Muscle layer of duodenum (tissue), 2 donors: ENCODE results near the gene PAM16.
"Not testable (repeated sequence)": the region's sequence is repeated elsewhere in the genome, so short reads cannot be mapped to it uniquely, and the experiment has no call there.

Experiments
- H3K27ac ChIP-seq: one replicate; pipeline ENCODE4 v1.7.0; 2013; ENCODE audit warnings: mild to moderate bottlenecking, low read length
- H3K27me3 ChIP-seq: one replicate; pipeline ENCODE4 v1.7.0; 2013; ENCODE audit warnings: low read depth, mild to moderate bottlenecking, control low read depth, low read length
- H3K36me3 ChIP-seq, 2 donors: one replicate each; pipeline ENCODE4 v1.7.0; 2013; ENCODE audit warnings: low read length in 2 of 2, control low read depth in 1 of 2, mild to moderate bottlenecking in 1 of 2; ENCODE audit not compliant: insufficient read depth in 2 of 2, control insufficient read depth in 1 of 2
- H3K4me1 ChIP-seq, 2 donors: one replicate each; pipeline ENCODE4 v1.7.0; 2013; ENCODE audit warnings: low read length in 2 of 2, mild to moderate bottlenecking in 2 of 2, control low read depth in 1 of 2, moderate library complexity in 1 of 2; ENCODE audit not compliant: insufficient read depth in 2 of 2, control insufficient read depth in 1 of 2
- H3K4me3 ChIP-seq, 2 donors: one replicate each; pipeline ENCODE4 v1.7.0; 2013; ENCODE audit warnings: low read length in 2 of 2, low read depth in 1 of 2, mild to moderate bottlenecking in 1 of 2
- H3K9me3 ChIP-seq, 2 donors: one replicate each; pipeline ENCODE4 v1.7.0; 2013; ENCODE audit warnings: low read length in 2 of 2, control low read depth in 1 of 2, mild to moderate bottlenecking in 1 of 2; ENCODE audit not compliant: control insufficient read depth in 1 of 2
- donor health status: healthy.

PAM16 gene

DNA sequence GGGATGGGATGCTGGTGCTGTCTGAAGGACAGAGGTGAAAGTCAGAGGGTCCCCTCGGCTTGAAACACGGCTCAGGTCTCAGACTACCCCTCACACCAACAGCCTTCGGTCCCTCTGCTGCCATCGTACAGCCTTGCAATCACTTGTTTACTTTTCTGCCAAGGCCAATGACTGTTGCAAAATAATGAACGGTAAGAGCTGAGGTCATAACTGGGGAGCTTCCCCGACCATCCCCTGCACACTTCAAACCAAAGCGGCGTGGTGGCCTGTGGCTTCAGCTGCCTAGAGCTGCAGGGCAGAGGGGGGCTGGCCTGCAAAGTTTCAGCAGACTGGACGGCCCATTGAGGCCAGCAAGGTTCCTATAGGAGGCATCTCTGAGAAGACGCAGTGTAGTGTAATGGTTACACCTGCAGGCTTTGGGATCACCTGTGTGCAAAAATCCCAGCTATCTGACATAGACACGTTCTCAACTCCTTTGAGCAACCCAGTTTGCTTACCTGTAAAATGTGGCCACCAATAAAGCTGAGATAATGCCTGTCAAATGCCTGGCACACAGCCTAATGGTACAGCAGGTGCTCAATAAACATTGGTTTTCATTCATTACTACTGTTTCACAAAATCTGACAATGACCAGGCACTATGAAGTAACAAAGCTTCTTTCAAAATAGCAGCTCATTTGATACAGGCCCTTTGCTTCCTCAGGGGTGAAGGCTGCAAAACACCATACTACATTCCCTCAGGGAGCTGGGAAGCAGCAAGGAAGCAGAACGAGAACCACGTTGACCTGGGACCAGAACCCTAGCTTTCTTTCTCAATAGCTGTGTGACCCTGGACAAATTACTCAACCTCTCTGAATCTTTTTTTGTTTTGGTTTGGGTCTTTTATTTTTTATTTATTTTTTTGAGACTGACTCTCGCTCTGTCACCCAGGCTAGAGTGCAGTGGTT is 5.0 kb downstream of the PAM16 start:
- no peaks in the 10 kb centered on the region for H3K27me3 ChIP-seq
- H3K36me3 ChIP-seq, result no peaks in the 10 kb centered on the region
- no peak overlapping the region for H3K4me3 ChIP-seq
- no peak overlapping the region for H3K27ac ChIP-seq
- peaks cover 4 to 11% of the 10 kb centered on the region in 2 donors for H3K4me1 ChIP-seq
- H3K9me3 ChIP-seq, result no peaks in the 10 kb centered on the region

DNA sequence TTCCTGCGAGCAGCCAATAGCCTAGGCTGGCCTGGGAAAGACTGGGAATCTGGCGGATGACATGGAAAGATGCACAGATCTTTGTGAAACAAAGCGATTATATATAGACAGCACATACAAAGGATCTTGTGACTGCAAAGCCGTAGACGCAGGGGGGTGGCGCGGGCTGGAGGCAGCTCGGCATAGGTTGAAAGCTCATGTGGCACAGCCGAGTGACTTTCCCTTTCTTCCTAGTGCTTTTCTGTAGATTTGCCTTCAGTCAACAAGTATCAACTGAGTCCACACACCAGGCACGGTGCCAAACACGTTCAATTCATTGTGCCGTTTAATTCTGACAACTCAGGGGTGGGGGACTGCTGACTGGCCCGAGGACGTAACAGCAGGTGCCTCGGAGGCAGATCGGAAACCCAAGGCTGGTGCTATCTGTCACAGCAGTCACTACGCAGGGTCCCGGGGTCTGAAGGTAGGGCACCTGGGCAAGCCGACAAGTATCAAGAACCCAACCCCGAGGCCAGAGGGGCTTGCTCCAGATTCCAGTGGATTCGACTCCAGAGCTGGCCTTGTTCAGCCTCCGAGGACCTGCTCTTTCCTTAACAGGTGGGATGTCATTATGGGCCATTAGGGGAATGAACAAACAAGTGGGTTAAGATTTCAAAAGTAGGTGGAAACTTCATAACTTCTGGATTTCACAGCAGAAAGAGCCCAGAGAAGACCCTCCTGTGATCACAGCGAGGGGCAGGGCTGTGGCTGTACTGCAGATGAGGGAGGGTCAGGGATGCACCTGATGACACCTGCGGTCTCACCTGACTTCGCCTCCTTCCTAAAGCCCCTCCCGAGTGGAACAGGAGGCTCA is 5.9 kb downstream of the PAM16 start:
- H3K27ac ChIP-seq, result no peak overlapping the region
- H3K36me3 ChIP-seq, result peaks cover 0 to 5% of the 10 kb centered on the region in 2 donors
- no peaks in the 10 kb centered on the region for H3K9me3 ChIP-seq
- no peaks in the 10 kb centered on the region for H3K27me3 ChIP-seq
- H3K4me1 ChIP-seq, result peaks cover 4 to 12% of the 10 kb centered on the region in 2 donors
- no peak overlapping the region for H3K4me3 ChIP-seq

DNA sequence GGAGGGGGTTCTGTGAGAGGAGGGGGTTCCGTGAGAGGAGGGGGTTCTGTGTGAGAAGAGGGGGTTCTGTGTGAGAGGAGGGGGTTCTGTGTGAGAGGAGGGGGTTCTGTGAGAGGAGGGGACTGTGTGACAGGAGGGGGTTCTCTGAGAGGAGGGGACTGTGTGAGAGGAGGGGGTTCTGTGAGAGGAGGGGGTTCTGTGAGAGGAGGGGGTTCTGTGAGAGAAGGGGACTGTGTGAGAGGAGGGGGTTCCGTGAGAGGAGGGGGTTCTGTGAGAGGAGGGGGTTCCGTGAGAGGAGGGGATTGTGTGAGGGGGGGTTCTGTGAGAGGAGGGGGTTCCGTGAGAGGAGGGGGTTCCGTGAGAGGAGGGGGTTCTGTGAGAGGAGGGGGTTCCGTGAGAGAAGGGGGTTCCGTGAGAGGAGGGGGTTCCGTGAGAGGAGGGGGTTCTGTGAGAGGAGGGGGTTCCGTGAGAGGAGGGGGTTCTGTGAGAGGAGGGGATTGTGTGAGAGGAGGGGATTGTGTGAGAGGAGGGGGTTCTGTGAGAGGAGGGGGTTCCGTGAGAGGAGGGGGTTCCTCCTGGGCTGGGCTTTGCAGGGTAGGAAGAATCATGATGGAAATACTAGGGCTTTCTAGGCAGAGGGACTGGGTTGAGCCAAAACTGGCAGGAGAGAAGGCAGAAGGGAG is 6.7 kb downstream of the PAM16 start:
- not testable (repeated sequence) for H3K4me3 ChIP-seq, H3K36me3 ChIP-seq, H3K9me3 ChIP-seq, H3K27me3 ChIP-seq, H3K27ac ChIP-seq
- H3K4me1 ChIP-seq, result peaks cover 0 to 11% of the 10 kb centered on the region in 2 donors

DNA sequence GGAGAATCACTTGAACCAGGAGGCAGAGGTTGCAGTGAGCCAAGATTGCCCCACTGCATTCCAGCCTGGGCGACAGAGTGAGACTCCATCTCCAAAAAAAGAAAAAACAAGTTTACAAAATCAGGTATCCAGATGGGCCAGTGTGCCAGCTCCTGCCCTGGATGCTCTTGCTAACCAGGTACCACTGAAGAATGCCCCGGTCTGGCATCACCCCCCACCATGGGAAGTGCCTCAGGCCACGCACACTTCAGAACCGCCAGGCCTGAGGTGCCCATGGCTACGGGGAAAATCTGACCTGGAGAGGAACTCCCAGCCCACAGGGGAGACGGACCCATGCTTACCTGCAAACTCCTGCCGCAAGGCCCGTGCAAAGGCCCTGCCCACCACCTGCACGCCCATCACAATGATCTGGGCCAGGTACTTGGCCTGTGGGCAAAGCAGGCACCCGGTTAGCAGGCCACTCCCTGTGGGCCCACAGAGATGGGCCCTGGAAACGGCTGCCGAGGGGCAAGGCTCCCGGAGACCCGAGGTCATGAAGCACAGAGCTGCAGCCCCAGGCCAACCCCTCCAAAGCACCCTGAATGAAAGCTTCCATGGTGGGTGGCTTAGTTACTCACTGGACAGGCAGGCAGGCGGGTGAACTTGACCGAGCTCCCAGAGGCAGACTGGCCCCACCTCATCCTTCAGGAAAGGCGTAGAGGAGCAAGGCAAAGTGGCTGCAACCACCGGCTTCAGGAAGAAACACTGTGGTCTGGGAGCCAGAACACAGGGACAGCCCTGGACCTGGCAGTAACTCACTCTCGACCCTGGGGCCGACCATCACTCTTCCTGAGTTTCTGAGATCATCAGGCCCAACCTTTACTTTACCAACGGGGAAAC is 8.0 kb downstream of the PAM16 start:
- Histone ChIP-seq H3K4me1 (peaks cover 0 to 16% of the 10 kb centered on the region in 2 donors), H3K9me3 (no peaks in the 10 kb centered on the region), H3K27ac (no peak overlapping the region), H3K27me3 (no peaks in the 10 kb centered on the region), H3K4me3 (no peak overlapping the region), H3K36me3 (peaks cover 0 to 15% of the 10 kb centered on the region in 2 donors)

DNA sequence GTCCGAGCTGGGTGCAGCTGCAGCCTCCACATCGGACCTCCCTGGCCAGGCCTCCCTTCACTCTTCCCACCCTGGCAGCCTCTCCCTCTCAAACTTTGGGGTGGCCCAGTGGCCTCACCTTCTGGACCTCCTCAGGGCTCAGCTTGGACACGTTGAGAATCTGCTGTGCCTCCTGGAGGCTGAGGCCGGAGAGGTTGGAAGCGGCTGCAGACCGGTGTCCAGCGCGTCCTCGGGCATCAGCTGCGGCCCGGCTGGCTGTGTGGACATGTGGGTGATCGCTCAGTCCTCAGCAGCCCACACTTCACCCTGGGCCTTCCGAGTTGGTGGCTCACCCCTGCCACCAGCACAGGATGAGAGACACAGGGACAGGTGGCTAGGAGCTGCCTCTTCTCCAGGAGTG is 9.9 kb downstream of the PAM16 start:
- Histone ChIP-seq H3K36me3 (peaks cover 0 to 33% of the 10 kb centered on the region in 2 donors), H3K9me3 (no peaks in the 10 kb centered on the region), H3K27me3 (no peaks in the 10 kb centered on the region), H3K4me1 (peaks cover 0 to 16% of the 10 kb centered on the region in 2 donors), H3K4me3 (no peak overlapping the region), H3K27ac (no peak overlapping the region)

DNA sequence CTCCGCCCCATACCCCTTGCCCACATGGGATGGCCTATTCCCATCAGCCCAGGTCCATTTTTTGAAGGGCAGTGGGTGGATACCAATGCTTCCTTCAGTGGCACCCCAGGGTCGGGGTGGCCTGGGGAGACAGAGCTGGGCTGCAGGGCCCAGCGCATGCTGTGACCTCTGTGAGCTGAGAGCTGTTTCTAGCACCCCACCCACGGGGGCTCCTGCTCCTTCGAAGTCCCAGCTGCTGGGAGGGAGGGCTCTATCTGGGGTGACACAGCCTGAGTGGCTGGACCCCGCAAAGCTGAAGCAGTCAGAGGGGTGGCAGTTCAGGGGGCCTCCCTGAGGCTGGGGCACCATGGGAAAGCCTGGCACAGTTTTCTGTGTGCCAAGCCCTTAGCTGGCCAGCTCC is 10.7 kb downstream of the PAM16 start:
- Histone ChIP-seq H3K27ac (no peak overlapping the region), H3K4me3 (no peak overlapping the region), H3K9me3 (no peaks in the 10 kb centered on the region)

DNA sequence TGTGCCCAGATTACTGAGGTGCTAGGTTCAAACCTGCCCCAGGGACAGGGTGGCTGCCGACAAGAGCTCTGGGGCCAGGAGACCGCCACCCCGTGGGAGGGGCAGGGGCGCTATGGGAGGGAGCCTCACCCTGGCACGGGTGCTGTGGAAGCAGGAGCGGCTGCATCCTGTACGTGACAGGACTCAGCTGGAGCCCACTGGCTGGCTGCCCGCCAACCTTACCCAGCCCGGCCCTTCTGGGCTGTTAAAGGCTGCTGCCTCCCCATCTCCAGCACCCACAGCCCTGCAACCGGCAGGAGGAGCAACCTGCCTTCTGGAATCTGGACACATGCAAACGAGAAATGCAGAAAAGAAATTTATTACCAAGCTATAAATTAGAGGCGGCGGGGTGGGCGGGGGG is 11.2 kb downstream of the PAM16 start:
- no peak overlapping the region for H3K4me3 ChIP-seq
- H3K27ac ChIP-seq, result no peak overlapping the region
- H3K9me3 ChIP-seq, result no peaks in the 10 kb centered on the region
- H3K36me3 ChIP-seq, result peaks cover 0 to 41% of the 10 kb centered on the region in 2 donors
- peaks cover 0 to 13% of the 10 kb centered on the region in 2 donors for H3K4me1 ChIP-seq
- no peaks in the 10 kb centered on the region for H3K27me3 ChIP-seq

More for the DNA sequence above, 10.7 kb downstream of the PAM16 start:
- Histone ChIP-seq H3K4me1 (peaks cover 0 to 16% of the 10 kb centered on the region in 2 donors), H3K36me3 (peaks cover 0 to 36% of the 10 kb centered on the region in 2 donors), H3K27me3 (no peaks in the 10 kb centered on the region)

DNA sequence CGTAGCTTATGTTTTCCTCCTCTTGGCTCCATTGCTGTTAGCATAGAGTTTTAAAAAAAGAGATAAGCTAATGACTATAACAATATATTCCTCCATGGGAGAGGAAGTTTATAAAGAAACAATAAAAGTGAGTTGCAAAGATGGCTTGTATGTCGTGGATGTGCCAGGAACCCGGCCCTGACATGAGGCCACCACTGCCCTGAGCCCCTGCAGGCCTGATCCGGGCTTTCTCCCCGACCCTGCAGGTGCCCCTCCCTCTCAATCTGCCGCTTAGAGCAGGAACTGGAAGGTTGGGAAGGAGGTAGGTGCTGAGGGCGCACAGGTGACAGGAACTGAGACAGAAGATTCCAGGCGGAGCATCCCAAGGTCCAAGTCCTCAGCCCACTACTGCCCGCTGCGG is 11.7 kb downstream of the PAM16 start:
- Histone ChIP-seq H3K4me3 (no peak overlapping the region), H3K27me3 (no peaks in the 10 kb centered on the region), H3K4me1 (peaks cover 0 to 10% of the 10 kb centered on the region in 2 donors), H3K9me3 (no peaks in the 10 kb centered on the region), H3K27ac (no peak overlapping the region), H3K36me3 (peaks cover 0 to 45% of the 10 kb centered on the region in 2 donors)

DNA sequence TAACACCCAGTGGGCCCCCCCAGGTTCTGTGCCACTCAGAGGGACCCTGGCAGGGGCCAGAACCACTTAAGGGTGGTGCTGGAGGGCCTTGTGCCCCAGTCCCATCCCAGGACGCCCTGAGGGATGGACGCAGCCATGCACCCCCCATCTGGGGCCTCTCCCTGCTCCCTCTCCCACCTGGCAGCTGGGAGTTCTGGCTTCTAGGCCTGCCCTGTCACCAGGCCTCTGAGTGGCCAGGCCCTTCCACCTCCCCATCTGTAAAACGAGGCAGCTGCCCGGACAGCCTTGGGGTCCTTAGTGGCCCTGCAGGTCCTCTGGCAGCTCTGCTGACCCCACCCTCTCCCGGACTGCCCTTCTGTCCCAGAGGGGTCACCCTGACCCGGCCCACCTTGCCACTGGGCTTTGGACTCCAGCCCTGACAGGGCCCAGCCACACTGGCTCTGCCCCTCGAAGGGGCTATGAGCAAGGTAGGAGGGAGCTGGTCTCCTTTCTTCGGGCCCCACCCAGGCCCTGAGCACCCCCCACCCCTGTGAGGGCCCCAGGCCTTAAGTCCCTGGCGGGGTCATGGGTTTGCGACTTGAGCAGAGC is 12.3 kb downstream of the PAM16 start:
- Histone ChIP-seq H3K4me1 (peaks cover 0 to 10% of the 10 kb centered on the region in 2 donors), H3K27ac (no peak overlapping the region), H3K4me3 (no peak overlapping the region), H3K9me3 (no peaks in the 10 kb centered on the region), H3K27me3 (no peaks in the 10 kb centered on the region), H3K36me3 (peaks cover 0 to 45% of the 10 kb centered on the region in 2 donors)

DNA sequence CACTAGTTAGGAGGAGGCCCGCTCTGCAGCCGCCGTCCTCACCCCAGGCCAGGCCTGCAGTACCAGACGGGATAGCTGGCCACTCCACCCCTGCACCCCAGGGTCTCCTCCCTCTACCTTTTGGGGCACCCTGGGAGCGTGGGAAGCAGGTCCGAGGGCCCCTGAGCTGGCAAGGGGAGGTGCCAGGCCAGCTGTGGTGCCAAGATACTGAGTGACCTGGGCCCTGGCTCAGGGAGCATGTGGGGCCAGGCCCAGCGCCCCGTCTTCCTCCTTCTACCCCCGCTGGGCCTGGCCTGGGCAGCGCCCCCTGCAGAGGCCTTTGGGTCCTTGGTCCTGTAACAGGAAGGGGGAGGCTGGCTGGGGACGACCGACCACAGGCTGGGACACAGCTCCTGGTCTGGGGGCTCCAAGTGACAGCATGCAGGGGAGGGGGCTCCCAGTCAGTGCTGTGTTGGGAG is 13.0 kb downstream of the PAM16 start:
- Histone ChIP-seq H3K9me3 (no peaks in the 10 kb centered on the region), H3K36me3 (peaks cover 0 to 45% of the 10 kb centered on the region in 2 donors), H3K27me3 (no peaks in the 10 kb centered on the region), H3K4me1 (peaks cover 0 to 10% of the 10 kb centered on the region in 2 donors), H3K4me3 (no peak overlapping the region), H3K27ac (no peak overlapping the region)
